ENCODE data around the gene CFL1. TPM values are rescaled to one million over a fixed set of nuclear protein-coding genes. Genes with fewer than 3 reads are reported as not detected.

CFL1 gene
- total and polyA plus RNA-seq, 10 of the 15 experiments (the other 5 are each of a cell fraction or from before 2014, with no cell fraction given), result 164 to 2,994 (median 1,500) TPM

- TF ChIP-seq RELB (IDR thresholded peaks at IDR 0.05; ENCODE audit: low read depth) (no peak), ZNF24 (IDR thresholded peaks at IDR 0.05) (no peak), HDAC2 (IDR thresholded peaks at IDR 0.05) (no peak), SIX5 (IDR thresholded peaks at IDR 0.05; ENCODE audit: low read depth, low read length, severe bottlenecking) (no peak), NFXL1 (IDR thresholded peaks at IDR 0.05; ENCODE audit: borderline replicate concordance) (no peak), NRF1 (conservative IDR thresholded peaks at IDR 0.05; ENCODE audit: low read depth, low read length) (no peak), USF2 (IDR thresholded peaks at IDR 0.05; ENCODE audit: borderline replicate concordance, low read depth, low read length) (no peak), BCL11A (IDR thresholded peaks at IDR 0.05; ENCODE audit: low read depth, low read length) (no peak), SUZ12 (IDR thresholded peaks at IDR 0.05; ENCODE audit: unreplicated experiment) (no peak), BCLAF1 (IDR thresholded peaks at IDR 0.05) (no peak), KLF5 (IDR thresholded peaks at IDR 0.05; ENCODE audit: partially characterized antibody) (no peak), CEBPZ (IDR thresholded peaks at IDR 0.05; ENCODE audit: low read depth, low read length) (no peak), CBX3 (IDR thresholded peaks at IDR 0.05; ENCODE audit: borderline replicate concordance, low read depth) (no peak), MEF2B (IDR thresholded peaks at IDR 0.05; ENCODE audit: partially characterized antibody, poor library complexity, severe bottlenecking) (peak; percentile 47), BRCA1 (IDR thresholded peaks at IDR 0.05; ENCODE audit: low read depth, low read length) (no peak)
- TF ChIP-seq, protein P1, sequence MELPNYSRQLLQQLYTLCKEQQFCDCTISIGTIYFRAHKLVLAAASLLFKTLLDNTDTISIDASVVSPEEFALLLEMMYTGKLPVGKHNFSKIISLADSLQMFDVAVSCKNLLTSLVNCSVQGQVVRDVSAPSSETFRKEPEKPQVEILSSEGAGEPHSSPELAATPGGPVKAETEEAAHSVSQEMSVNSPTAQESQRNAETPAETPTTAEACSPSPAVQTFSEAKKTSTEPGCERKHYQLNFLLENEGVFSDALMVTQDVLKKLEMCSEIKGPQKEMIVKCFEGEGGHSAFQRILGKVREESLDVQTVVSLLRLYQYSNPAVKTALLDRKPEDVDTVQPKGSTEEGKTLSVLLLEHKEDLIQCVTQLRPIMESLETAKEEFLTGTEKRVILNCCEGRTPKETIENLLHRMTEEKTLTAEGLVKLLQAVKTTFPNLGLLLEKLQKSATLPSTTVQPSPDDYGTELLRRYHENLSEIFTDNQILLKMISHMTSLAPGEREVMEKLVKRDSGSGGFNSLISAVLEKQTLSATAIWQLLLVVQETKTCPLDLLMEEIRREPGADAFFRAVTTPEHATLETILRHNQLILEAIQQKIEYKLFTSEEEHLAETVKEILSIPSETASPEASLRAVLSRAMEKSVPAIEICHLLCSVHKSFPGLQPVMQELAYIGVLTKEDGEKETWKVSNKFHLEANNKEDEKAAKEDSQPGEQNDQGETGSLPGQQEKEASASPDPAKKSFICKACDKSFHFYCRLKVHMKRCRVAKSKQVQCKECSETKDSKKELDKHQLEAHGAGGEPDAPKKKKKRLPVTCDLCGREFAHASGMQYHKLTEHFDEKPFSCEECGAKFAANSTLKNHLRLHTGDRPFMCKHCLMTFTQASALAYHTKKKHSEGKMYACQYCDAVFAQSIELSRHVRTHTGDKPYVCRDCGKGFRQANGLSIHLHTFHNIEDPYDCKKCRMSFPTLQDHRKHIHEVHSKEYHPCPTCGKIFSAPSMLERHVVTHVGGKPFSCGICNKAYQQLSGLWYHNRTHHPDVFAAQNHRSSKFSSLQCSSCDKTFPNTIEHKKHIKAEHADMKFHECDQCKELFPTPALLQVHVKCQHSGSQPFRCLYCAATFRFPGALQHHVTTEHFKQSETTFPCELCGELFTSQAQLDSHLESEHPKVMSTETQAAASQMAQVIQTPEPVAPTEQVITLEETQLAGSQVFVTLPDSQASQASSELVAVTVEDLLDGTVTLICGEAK (IDR thresholded peaks at IDR 0.05; ENCODE audit: borderline replicate concordance), result no peak
Measured at GRCh38 chr11:65899356-65900124, 41.6 kb upstream of the CFL1 start (continued).

Data from GM12878 (cell line).